Lower leg skin (tissue), 3 donors: ENCODE data around the gene MUC7.

Experiments
- POLR2A ChIP-seq, 2 donors: fragments of 450-650 bp; IDR thresholded peaks; one replicate each; pipeline ENCODE4 v1.6.1; 2016 to 2017; ENCODE audit warnings: antibody characterized with exemption in 2 of 2, mild to moderate bottlenecking in 1 of 2, moderate library complexity in 1 of 2
- TF ChIP-seq, protein P1 (sequence below), 3 donors: fragments of 450-650 bp; IDR thresholded peaks; one replicate each; pipeline ENCODE4 v1.5.1; 2016; ENCODE audit warnings: antibody characterized with exemption in 3 of 3, mild to moderate bottlenecking in 3 of 3, moderate library complexity in 2 of 3

DNA sequence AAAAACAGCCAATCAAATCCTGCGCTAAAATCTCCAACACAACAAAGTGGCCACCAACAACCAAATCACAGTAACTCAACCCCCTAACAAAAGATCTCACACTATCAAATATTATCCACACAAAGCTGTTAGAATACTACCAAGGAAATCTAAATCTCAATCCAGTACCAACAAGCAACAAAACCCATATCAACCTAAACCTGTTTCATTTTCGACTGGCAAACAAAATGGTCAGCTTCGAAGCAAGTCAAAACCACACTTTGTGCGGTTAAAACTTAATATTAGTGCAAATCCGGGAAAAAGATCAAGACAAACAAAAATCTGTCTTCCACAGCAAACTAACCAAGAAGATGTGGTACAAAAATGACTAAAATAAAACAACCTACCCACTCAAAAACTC, 28.7 kb upstream of the MUC7 start:
- TF ChIP-seq, protein P1, sequence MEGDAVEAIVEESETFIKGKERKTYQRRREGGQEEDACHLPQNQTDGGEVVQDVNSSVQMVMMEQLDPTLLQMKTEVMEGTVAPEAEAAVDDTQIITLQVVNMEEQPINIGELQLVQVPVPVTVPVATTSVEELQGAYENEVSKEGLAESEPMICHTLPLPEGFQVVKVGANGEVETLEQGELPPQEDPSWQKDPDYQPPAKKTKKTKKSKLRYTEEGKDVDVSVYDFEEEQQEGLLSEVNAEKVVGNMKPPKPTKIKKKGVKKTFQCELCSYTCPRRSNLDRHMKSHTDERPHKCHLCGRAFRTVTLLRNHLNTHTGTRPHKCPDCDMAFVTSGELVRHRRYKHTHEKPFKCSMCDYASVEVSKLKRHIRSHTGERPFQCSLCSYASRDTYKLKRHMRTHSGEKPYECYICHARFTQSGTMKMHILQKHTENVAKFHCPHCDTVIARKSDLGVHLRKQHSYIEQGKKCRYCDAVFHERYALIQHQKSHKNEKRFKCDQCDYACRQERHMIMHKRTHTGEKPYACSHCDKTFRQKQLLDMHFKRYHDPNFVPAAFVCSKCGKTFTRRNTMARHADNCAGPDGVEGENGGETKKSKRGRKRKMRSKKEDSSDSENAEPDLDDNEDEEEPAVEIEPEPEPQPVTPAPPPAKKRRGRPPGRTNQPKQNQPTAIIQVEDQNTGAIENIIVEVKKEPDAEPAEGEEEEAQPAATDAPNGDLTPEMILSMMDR (IDR thresholded peaks at IDR 0.05) = no peak
- TF ChIP-seq POLR2A (IDR thresholded peaks at IDR 0.05) = no peak
